Measurements from ENCODE around the gene ZFYVE28.

- TF ChIP-seq POLR2A (IDR thresholded peaks at IDR 0.05): no peak
- TF ChIP-seq, protein P1, sequence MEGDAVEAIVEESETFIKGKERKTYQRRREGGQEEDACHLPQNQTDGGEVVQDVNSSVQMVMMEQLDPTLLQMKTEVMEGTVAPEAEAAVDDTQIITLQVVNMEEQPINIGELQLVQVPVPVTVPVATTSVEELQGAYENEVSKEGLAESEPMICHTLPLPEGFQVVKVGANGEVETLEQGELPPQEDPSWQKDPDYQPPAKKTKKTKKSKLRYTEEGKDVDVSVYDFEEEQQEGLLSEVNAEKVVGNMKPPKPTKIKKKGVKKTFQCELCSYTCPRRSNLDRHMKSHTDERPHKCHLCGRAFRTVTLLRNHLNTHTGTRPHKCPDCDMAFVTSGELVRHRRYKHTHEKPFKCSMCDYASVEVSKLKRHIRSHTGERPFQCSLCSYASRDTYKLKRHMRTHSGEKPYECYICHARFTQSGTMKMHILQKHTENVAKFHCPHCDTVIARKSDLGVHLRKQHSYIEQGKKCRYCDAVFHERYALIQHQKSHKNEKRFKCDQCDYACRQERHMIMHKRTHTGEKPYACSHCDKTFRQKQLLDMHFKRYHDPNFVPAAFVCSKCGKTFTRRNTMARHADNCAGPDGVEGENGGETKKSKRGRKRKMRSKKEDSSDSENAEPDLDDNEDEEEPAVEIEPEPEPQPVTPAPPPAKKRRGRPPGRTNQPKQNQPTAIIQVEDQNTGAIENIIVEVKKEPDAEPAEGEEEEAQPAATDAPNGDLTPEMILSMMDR (IDR thresholded peaks at IDR 0.05): no peak
These were observed 47.7 kb downstream of the ZFYVE28 start for GRCh38 chr4:2370597-2371320.

Data from ovary (tissue), 3 donors.